ENCODE results near the gene SLC17A9.

SLC17A9 gene

GRCh38 chr20:63017076-63017825, 64.7 kb downstream of the SLC17A9 start:
- no peak for DNase-seq (ENCODE audit: low read depth, low spot score)

- no peak for DNase-seq (ENCODE audit: low read depth, low spot score)
Measured at GRCh38 chr20:63017826-63018411, 65.4 kb downstream of the SLC17A9 start.
